HL-60/S4 (cell line): ENCODE measurements around the gene OLFML2B.
"Not testable (repeated sequence)": the region's sequence is repeated elsewhere in the genome, so short reads cannot be mapped to it uniquely, and the experiment has no call there.

Experiments used
- in situ Hi-C: fragments of 300-500 bp; cut with MboI; formaldehyde crosslinking; loops from 2 replicates; pipeline ENCODE4 v1.14.3; 2022; ENCODE audit warnings: low sequenced_read_pairs

OLFML2B gene

DNA sequence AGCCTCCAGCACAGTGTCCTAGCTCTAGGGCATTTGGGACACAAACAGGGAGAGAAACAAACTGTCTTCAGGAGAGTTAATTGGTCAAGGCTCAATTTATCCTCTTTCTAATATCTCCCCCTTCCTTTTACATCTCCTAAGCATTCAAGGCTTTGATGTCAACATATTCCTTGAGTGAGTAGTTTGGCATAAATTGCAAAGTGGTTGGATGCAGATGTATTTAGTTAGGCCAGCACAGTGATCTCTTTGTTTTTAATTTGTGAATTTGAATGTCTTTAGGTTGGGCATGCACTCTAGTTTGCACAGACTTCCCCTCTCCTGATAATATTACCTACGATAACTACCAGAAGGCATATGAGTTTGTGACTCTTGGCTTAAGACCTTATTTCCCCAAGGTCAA lies 12.5 kb upstream of the OLFML2B start:
- in situ Hi-C loops = no loop called here

DNA sequence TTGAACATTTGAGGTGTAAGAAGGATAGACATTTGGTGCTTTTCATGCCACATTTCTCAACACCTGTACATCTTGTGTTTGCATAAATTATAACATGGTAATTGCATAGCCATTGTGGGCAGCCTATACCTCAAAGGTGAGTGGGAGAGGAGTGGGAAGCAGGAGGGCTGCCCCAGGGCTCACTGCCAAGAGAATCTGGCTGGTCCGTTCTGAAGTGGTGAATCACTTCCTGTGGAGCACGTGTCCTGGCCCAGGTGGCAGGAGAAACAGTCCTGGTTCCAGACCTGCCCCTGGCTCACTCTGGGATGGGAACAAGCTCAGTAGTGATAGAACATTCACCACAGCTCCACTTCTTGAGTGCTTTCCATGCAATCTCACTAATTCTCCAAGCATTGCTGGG lies 11.6 kb upstream of the OLFML2B start:
- in situ Hi-C loops = no loop called here

DNA sequence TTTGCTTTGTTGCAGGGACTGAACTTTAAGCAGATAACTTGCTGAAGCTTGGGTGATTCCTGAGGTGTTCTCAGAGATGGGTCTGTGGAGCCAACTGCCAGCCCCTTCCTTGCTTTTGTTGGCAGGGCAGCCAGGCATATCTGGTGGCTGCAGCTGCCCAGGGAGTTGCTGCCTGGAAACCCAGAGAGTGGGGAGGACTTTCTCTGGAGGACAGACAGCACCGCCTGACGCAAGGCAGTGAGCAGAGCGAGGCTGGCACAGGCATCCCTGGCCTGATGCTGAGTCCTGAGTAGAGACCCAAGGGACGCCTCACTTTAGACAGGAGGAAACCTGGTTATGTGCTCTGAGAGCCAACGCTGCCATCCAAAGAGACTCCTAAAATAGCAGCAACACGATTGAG lies 9.8 kb upstream of the OLFML2B start:
- in situ Hi-C loops = no loop called here

DNA sequence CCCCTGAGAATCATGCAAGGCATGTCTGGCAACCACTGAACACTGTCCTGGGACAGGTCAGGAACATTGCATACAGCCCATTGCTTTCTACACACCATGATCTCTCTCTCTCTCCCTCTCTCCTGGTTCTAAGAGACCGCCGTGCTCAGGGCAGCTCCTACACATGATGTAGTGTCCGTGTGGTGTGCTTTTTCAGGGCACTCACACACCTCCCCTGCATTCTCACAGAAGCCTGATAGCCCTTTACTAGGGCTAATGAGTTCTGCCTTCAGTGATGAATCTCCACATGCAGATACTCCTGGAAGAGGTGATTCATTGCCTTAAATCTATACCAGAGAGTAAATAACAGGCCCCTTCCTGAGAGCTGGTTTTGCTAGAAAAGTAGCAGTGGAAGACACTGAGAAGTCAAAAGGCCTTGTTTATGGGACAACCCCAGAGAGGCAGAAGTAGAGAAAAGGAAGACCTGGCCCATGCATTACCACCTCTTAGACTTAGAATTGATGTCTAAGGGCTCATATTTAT lies 7.2 kb upstream of the OLFML2B start:
- in situ Hi-C loops = no loop called here

DNA sequence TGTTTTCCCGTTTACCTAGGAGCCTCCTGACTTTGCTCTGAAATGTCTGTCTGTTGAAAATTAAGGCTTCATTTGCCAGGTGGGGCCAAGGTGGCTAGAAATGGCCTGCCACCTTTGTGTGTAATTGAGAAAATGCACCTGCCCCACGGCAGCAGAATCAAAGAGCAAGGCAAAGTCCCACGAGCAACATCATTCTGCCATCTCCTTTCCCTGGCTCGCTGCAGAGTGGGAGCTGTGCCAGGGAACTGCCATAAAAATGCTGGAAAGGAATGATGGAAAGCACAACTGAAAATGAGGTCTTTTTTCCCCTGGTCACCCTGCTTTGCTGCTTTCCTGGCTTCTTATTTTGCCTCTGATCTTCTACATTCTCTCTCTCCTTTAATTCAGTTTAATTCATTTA lies 5.5 kb upstream of the OLFML2B start:
- in situ Hi-C loops = loop anchor here (10.0 kb wide), 1 partner anchor 254 kb away; no protein-coding TSS in a partner anchor

DNA sequence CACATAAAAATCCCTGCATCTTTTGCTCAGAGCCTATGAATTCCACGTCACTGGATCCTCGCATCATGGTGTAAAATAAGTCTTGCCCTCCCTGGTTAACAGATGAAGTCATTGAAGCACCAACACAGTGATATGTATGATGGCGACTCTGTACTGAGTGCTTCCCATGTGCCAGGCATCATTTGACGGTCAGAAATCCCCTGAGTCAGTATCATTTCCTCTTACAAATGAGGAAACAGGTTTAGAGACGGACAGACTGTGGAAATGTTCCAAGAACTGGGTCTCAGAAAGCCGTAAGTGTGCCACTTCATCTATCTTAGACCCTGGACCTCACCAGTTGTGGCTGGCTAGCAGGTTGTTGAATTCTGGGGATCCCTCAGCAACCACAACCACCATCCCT lies 5.1 kb upstream of the OLFML2B start:
- in situ Hi-C loops = loop anchor here (10.0 kb wide), 1 partner anchor 254 kb away; no protein-coding TSS in a partner anchor

DNA sequence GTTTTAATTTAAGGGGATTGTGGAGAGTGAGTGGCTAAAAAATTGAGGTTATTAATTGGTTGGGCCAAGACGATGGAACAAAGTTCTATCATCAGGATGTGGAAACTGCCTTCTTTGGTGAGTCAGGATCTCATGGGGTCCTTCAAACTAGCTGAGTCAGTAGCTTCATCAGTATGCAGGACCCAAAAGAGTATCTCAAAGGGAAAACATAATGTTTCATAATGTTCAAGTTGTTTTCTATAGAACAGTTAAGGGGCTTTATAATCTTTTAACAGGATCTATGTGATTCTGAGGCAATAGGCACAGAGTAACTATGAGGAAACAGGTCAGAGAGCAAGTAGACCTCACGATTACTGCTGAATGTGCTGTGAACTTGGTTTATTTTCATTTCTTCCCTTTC lies 3.2 kb upstream of the OLFML2B start:
- in situ Hi-C loops = loop anchor here (10.0 kb wide), 1 partner anchor 252 kb away; no protein-coding TSS in a partner anchor

DNA sequence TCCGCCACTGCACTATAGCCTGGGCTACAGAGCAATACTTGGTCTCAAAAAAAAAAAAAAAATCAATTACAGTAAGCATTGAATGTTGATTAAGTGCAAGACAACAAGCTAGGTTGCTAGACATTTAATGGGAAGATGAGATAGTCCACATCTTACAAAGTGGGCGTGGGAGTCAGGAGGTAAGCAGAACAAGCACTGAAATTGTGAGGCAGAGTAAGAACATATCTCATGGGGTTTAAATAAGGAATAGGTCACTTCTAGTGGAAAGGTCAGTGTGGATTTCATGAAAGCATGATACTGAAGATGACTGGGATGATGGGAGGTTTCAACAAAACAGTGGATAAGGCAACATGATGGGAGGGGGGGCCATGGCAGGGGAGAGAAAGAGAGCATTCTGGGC lies 1.9 kb upstream of the OLFML2B start:
- in situ Hi-C loops = loop anchor here (10.0 kb wide), 1 partner anchor 251 kb away; no protein-coding TSS in a partner anchor

DNA sequence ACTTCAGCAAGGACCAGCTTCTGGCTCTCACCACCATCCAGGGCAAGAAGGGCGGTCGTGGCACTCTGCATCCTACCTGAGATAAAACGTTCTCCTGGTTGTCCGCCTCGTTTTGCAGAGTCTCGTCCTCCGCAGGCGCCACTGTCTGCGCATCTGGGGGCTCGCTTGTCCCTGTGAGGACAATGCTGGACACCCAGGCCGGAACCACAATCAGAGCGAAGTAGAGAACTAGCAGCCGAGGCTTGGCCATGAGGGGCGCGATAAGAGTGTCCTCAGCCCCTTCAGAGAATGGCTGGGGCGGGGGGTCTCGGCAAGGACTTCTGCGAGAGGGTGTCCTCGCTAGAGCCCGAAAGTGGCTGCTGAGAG lies 505 bp downstream of the OLFML2B start:
- in situ Hi-C loops = loop anchor here (10.0 kb wide), 1 partner anchor 248 kb away; no protein-coding TSS in a partner anchor

DNA sequence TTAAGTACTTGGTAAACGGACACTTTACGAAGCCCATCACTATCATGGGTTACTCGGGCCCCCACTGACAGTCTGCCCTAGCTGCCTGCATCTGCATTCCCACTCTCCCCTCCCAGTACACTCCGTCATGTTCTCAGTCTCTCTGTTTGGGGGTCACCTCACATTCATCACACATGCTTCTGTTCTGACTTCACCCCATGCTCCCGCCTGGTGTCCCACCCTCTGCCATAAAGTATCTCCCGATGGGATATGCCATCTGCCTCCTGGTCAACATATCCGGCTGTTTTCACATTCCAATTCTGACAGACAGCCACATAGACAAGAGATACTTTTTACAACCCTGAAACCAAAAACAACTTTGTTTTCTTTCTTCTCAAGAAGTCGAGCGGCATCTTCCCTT lies 1.0 kb downstream of the OLFML2B start:
- in situ Hi-C loops = loop anchor here (10.0 kb wide), 1 partner anchor 248 kb away; no protein-coding TSS in a partner anchor

DNA sequence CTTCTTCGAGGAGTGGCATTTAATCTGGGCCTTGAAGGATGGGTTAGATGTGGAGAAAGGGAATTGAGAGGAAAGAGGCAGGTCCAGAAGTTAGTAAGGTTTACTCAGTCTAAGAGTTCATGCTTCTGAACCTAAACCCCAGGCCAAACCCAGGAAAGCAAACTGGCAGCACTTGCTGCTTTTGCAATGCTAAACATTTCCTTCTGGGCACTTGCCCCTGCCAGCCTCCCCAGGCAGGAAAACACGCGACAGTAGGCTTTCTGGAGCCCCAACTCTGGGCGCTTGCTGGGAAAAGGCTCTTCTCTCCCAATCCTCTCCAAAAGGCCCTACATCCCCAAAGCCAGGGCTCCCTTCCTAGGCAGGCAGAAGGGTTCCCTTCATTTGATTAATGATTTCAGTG lies 2.5 kb downstream of the OLFML2B start:
- in situ Hi-C loops = loop anchor here (10.0 kb wide), 1 partner anchor 246 kb away; no protein-coding TSS in a partner anchor

DNA sequence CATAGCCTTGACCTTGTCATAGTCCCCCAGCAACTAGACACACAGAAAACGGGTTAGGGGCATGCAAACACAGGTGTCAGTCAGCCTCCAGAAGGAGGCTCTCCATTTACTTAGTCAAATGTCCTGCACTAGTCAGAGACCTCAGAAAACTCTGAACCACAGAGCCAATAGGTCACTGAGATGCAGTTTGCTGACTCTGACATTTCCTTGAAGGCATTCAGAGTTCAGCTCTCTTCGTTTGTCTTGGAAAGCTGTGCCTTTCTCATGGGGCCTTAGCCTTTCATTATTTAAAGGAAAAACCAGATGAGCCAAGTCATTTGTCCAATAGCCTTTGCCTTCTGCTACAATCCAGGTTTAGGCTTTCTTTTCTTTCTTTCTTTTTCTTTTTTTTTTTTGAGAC lies 3.5 kb downstream of the OLFML2B start:
- in situ Hi-C loops = loop anchor here (10.0 kb wide), 1 partner anchor 245 kb away; no protein-coding TSS in a partner anchor

DNA sequence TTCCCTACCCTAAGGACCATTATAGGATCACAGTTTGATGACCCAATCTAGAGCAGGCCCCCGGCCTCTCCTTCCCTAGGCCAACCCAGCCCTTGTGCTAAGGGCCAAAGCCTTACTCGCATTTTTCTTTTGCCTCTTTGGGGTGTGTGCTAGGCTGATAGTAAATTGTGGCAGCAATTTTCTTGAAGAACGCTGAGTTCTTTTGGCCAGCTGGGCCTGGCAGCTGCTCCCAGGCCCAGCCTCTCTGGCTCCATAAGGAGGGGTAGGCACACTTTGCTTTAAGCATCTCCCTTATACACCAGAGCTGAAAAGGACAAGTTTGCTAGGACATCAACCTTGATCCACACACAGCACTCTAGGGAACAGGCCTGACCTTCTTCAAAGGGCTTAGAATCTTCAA lies 4.2 kb downstream of the OLFML2B start:
- in situ Hi-C loops = no loop called here

DNA sequence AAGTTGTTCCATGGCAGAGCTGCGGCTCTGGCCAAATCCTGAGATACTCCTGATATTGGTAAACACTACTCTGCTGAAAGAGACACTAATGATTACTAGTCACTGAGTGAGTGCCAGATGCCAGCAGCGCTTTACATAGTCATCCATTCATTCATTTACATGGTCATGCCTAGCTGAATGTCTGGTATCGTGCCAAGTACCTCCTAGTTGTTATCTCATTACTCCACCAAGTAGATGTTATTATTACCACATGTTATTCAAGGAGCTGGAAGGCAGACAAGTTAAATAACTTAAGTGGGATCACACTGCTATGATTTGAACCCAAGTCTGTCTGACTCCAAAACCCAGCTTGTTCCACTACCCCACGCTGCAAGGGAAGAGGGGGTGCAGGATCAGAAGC lies 4.7 kb downstream of the OLFML2B start:
- in situ Hi-C loops = no loop called here

DNA sequence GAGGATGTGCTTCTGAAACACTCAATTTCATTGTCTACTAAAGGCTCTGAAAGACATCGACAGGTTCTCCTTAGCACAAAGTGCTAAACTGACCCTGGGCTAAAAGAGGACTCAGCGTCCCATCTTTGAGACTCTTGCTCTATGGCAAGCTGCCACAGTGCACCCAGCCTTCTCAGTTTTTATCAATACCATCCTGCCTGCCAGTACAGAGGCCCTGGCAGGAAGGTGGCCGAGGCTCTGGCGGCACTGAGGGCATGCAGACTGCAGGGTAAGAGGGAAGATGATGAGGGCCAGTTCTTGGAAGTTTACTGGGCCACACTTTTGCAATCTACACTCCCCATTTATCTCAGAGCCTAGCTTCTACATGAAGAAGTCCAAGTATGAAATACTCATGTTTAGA lies 5.3 kb downstream of the OLFML2B start:
- in situ Hi-C loops = no loop called here

DNA sequence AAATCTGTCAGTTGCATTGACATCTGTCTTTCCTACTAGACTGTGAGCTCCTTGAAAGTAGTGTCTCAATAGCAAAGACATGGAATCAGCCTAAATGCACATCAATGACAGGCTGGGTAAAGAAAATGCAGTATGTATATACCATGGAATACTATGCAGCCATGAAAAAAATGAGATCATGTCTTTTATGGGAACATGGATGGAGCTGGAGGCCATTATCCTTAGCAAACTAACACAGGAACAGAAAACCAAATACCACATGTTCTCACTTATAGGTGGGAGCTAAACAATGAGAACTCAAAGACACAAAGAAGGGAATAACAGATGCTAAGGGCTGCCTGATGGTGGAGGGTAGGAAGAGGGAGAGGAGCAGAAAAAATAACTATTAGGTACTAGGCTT lies 5.9 kb downstream of the OLFML2B start:
- in situ Hi-C loops = not testable (repeated sequence)

DNA sequence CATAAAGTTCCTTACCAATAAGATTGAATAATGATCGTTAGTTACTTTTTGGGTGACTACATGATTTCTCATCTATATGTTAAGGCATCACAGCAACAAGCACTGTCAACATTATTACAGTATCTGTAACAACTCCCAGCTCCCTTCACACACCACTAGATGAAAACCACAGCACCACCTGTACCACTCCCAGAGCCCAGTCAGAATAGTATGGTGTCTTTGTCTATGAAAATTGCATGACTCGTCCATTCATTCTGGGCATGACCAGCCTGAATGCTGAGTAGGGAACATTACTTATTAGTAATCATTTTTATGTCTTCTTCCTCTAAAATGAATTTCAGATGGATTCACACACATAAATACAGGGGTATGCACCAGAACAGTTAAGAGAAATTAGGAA lies 7.0 kb downstream of the OLFML2B start:
- in situ Hi-C loops = no loop called here

DNA sequence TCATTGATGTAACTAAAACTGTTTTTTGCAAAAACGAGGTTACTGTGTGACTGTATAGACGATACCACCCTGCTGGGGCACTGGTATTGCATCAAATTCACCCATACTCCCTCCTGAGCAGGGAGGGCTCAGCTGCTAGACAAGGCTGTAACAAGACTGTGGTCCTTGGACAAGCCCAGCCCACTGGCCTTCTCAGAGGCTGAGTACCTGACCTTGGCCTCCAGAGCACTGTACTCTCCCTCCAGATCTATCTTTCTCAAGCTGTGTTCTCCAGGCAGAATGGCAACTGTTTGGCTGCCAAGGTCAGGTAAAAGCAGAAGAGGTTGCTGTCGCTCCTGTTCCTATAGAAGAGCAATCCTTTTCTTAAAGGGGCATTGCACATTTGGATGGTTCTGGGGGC lies 8.5 kb downstream of the OLFML2B start:
- in situ Hi-C loops = no loop called here

DNA sequence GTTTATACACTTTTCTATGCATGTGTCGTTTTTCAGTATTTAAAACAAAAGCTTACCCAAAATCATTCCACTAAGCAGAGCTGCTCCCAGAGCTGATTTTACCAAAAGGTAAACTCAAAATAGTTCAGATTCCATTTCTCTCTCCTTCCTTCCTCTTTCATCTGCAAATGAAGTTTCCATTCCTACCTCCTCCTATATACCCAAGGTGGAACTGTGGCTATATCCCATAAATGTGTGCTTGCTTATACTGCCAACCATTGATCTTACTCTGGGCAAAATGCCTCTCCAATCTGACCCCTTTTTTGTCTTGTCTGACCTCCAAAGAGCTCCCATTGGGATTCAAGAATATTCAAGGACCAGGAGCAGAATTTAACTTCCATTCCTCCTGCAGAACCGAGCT lies 9.5 kb downstream of the OLFML2B start:
- in situ Hi-C loops = no loop called here

DNA sequence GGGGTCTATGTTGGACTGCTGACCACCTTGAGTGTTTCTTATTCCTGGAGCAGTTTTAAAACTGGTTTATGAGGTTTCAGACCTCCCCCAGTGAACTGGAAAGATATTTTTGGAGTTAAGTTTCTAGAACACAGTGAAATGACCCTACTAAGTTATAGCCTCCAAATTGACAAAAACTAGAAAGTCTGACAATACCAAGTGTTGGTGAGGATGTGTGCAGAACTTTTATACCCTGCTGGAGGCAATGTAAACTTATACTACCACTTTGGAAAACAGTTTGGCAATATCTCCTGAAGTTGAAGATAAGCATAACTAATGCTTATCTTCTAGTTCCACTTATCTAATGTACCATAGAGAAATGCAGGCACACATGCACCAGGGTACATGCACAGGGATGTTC lies 10.4 kb downstream of the OLFML2B start:
- in situ Hi-C loops = no loop called here

DNA sequence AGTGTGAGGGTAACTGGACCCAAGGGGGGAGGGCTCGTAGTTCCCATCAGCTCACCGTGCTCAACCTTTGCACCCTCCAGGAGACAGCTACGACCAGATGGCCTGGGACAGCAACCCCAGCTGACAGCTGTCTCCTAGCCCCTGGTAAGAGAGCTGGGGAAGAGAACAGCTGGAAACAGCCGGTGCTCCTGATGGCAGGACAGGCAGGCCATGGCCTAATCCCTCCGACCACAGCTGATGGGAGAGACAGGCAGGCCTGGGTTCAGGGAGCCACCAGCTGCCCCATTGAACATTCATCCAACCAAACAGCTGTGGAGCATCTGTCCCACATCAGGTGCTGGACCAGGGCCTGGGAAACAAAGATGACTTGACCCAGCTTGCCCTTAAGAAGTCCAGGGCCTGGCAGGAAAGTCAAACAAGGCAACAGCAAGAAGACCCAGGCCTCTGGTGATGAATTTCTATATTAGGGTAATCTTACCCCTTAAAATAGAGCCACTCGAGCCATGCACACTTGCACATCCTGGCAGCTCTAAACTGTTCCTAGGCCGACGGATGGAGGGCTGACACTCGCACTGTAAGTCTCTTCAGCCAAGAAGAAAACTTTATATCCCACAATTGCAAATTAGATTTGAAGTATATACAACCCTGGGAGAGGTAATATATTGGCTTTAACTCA lies 12.2 kb downstream of the OLFML2B start:
- in situ Hi-C loops = no loop called here

DNA sequence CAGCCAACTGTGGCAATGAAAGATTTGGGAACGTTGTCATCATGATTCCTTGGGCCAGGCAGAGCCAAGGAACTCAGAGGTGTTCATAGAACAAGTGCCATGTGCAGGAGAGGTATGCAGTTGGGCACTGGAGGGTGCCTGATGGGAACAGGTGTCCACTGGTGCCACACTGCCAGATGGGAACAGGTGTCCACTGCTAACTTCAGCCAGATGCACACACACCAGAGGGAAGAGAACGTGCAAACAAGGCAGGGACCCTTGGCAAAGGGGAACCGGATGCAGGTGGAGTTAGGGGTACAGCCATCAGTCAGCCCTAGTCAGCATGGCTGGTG lies 13.5 kb downstream of the OLFML2B start:
- in situ Hi-C loops = no loop called here
